ENCODE data around the gene ANTXR1. TPM values are rescaled to one million over a fixed set of nuclear protein-coding genes. Genes with fewer than 3 reads are reported as not detected.

The ANTXR1 gene
- total and polyA plus RNA-seq, 2 of the 8 experiments (the other 6 are each of a cell fraction or from before 2014, with no cell fraction given), result 15.8 to 44.3 TPM

GRCh38 chr2:69087211-69087911 lies 74.4 kb downstream of the ANTXR1 start (continued):
- TF ChIP-seq NRF1 (IDR thresholded peaks at IDR 0.05; ENCODE audit: low read depth, low read length) (no peak), KDM5A (IDR thresholded peaks at IDR 0.05; ENCODE audit: low read length) (no peak), SP4 (IDR thresholded peaks at IDR 0.05; ENCODE audit: low read length) (no peak), BRCA1 (IDR thresholded peaks at IDR 0.05; ENCODE audit: low read depth, low read length) (no peak), BACH1 (IDR thresholded peaks at IDR 0.05; ENCODE audit: low read length) (no peak)

Measured in H1 (cell line).